SK-N-SH (cell line): Measurements from ENCODE around the gene ATP6AP1. TPM values are rescaled to one million over a fixed set of nuclear protein-coding genes. Genes with fewer than 3 reads are reported as not detected.

Experiments used
- CTCF ChIA-PET: fragments of 300-600, 350-600 bp; formaldehyde crosslinking; extraction: SDS; loops from one replicate; lab custom pipeline; 2021; lab: Yijun Ruan, JAX
- POLR2A ChIA-PET: fragments of 350-600 bp; sonication (Branson Sonifier 250); formaldehyde crosslinking; extraction: SDS; loops from one replicate; lab custom pipeline; 2020; ENCODE audit warnings: antibody characterized with exemption, inconsistent platforms; lab: Yijun Ruan, JAX
- DNase-seq: peaks from one replicate; pipeline ENCODE4 v3.0.0; 2012
- H2AFZ ChIP-seq: fragments of 200-600 bp; sonication (generic); 2 replicates; pipeline ENCODE4 v1.8.1; 2016; ENCODE audit warnings: antibody characterized with exemption, mild to moderate bottlenecking, low read depth
- H3F3A ChIP-seq: fragments of 200-600 bp; sonication (generic); replicated peaks from 2 replicates; pipeline ENCODE3; 2016; ENCODE audit warnings: antibody characterized with exemption, mild to moderate bottlenecking; ENCODE audit not compliant: insufficient read depth
- H3K27ac ChIP-seq, 2 experiments: fragments of 200-500 bp in 1 of 2; fragments of 200-600 bp in 1 of 2; sonication (Bioruptor generic) in 1 of 2; sonication (generic), shearing (Covaris generic) in 1 of 2; 2 replicates each; pipeline versions ENCODE4 v1.5.1 to v1.6.1; 2014 to 2016; ENCODE audit warnings: low read depth in 2 of 2, inconsistent platforms in 1 of 2, low read length in 1 of 2, mild to moderate bottlenecking in 1 of 2, mixed read lengths in 1 of 2
- H3K27me3 ChIP-seq: fragments of 200-600 bp; sonication (generic), shearing (Covaris generic); 2 replicates; pipeline ENCODE4 v1.6.1; 2016; ENCODE audit warnings: mixed run types; ENCODE audit not compliant: insufficient read depth
- H3K36me3 ChIP-seq, 2 experiments: fragments of 200-500 bp in 1 of 2; fragments of 200-600 bp in 1 of 2; sonication (Bioruptor generic) in 1 of 2; sonication (generic) in 1 of 2; replicated peaks in 1 of 2; 2 replicates each; pipeline versions ENCODE3 to v1.5.1; 2014 to 2016; ENCODE audit warnings: low read length in 1 of 2, mild to moderate bottlenecking in 1 of 2; ENCODE audit not compliant: insufficient read depth in 2 of 2, control insufficient read depth in 1 of 2
- H3K4me1 ChIP-seq, 2 experiments: fragments of 200-500 bp in 1 of 2; fragments of 200-600 bp in 1 of 2; sonication (Bioruptor generic) in 1 of 2; sonication (generic), shearing (Covaris generic) in 1 of 2; 2 replicates each; pipeline versions ENCODE4 v1.5.1 to v1.6.1; 2014 to 2016; ENCODE audit warnings: low read depth in 1 of 2, low read length in 1 of 2, mixed run types in 1 of 2; ENCODE audit not compliant: insufficient read depth in 2 of 2, control insufficient read depth in 1 of 2
- H3K4me2 ChIP-seq: fragments of 200-600 bp; sonication (generic), shearing (Covaris generic); 2 replicates; pipeline ENCODE4 v1.6.1; 2017; ENCODE audit warnings: mixed run types
- H3K4me3 ChIP-seq, 2 experiments: fragments of 200-500 bp in 1 of 2; fragments of 200-600 bp in 1 of 2; sonication (Bioruptor generic) in 1 of 2; sonication (generic), shearing (Covaris generic) in 1 of 2; 2 replicates each; pipeline versions ENCODE4 v1.5.1 to v1.8.1; 2014 to 2016; ENCODE audit warnings: low read depth in 2 of 2, inconsistent platforms in 1 of 2, low read length in 1 of 2, mild to moderate bottlenecking in 1 of 2, mixed read lengths in 1 of 2, moderate library complexity in 1 of 2
- H3K79me2 ChIP-seq: fragments of 200-600 bp; sonication (generic); 2 replicates; pipeline ENCODE4 v1.8.1; 2017; ENCODE audit warnings: mild to moderate bottlenecking; ENCODE audit not compliant: insufficient read depth
- H3K9ac ChIP-seq: fragments of 200-600 bp; sonication (generic); 2 replicates; pipeline ENCODE4 v1.6.1; 2017; ENCODE audit warnings: mixed run types
- H3K9me2 ChIP-seq: fragments of 200-600 bp; sonication (generic); 2 replicates; pipeline ENCODE4 v1.6.1; 2017; ENCODE audit warnings: mixed run types
- H3K9me3 ChIP-seq: fragments of 200-600 bp; sonication (generic); 2 replicates; pipeline ENCODE4 v1.6.1; 2017; ENCODE audit warnings: mixed run types, mild to moderate bottlenecking, moderate library complexity
- H4K20me1 ChIP-seq: fragments of 200-600 bp; sonication (generic); 2 replicates; pipeline ENCODE4 v1.6.1; 2017; ENCODE audit warnings: mild to moderate bottlenecking, mixed run types; ENCODE audit not compliant: insufficient read depth
- CHD2 ChIP-seq: fragments of 150-350 bp; IDR thresholded peaks from 2 replicates; pipeline ENCODE4 v1.6.1; 2018; ENCODE audit warnings: low read length; ENCODE audit not compliant: partially characterized antibody
- CTCF ChIP-seq: fragments of 200-600 bp; sonication (generic); IDR thresholded peaks from 2 replicates; pipeline ENCODE4 v1.6.1; 2017; ENCODE audit warnings: antibody characterized with exemption, mild to moderate bottlenecking, moderate library complexity
- ELF1 ChIP-seq: IDR thresholded peaks from 2 replicates; pipeline ENCODE4 v1.4.0; 2012
- EP300 ChIP-seq, 2 experiments: IDR thresholded peaks; 2 replicates each; pipeline versions ENCODE4 v1.4.0 to v1.6.1; 2012; ENCODE audit warnings: borderline replicate concordance in 1 of 2, low read depth in 1 of 2, low read length in 1 of 2
- EZH2phosphoT487 ChIP-seq: fragments of 200-600 bp; sonication (generic); IDR thresholded peaks from 2 replicates; pipeline ENCODE4 v1.6.1; 2017; ENCODE audit warnings: low read depth, mixed run types, mild to moderate bottlenecking, antibody characterized with exemption, moderate library complexity, borderline replicate concordance
- MAX ChIP-seq: IDR thresholded peaks from 2 replicates; pipeline ENCODE4 v1.4.0; 2012; ENCODE audit warnings: low read depth
- MXI1 ChIP-seq: IDR thresholded peaks from 2 replicates; pipeline ENCODE4 v1.6.1; 2012; ENCODE audit warnings: mild to moderate bottlenecking, low read depth, low read length, improper control_type of control experiment
- NRF1 ChIP-seq: IDR thresholded peaks from 2 replicates; pipeline ENCODE4 v1.6.1; 2012; ENCODE audit warnings: low read depth, mild to moderate bottlenecking, low read length
- PBX3 ChIP-seq: IDR thresholded peaks from 2 replicates; pipeline ENCODE4; 2012
- RAD21 ChIP-seq: IDR thresholded peaks from 2 replicates; pipeline ENCODE4 v1.6.1; 2012; ENCODE audit warnings: mild to moderate bottlenecking, low read length
- RFX5 ChIP-seq: IDR thresholded peaks from 2 replicates; pipeline ENCODE4 v1.6.1; 2012; ENCODE audit warnings: mild to moderate bottlenecking, improper control_type of control experiment, low read length
- SIN3A ChIP-seq: IDR thresholded peaks from 2 replicates; pipeline ENCODE4 v1.6.1; 2012; ENCODE audit warnings: low read depth, mild to moderate bottlenecking, low read length, moderate library complexity, borderline replicate concordance
- SMC3 ChIP-seq: IDR thresholded peaks from 2 replicates; pipeline ENCODE4 v1.6.1; 2012; ENCODE audit warnings: low read depth, low read length, improper control_type of control experiment
- TAF1 ChIP-seq: IDR thresholded peaks from 2 replicates; pipeline ENCODE4 v1.6.1; 2012; ENCODE audit warnings: low read depth, mild to moderate bottlenecking, low read length, moderate library complexity, borderline replicate concordance
- TCF12 ChIP-seq: IDR thresholded peaks from 2 replicates; pipeline ENCODE4 v1.4.0; 2012
- TEAD4 ChIP-seq: IDR thresholded peaks from 2 replicates; pipeline ENCODE4 v1.4.0; 2012; ENCODE audit warnings: mild to moderate bottlenecking, borderline replicate concordance; ENCODE audit not compliant: insufficient read depth
- USF2 ChIP-seq: fragments of 150-350 bp; IDR thresholded peaks from 2 replicates; pipeline ENCODE4 v1.6.1; 2017; ENCODE audit warnings: antibody characterized with exemption, low read length, low read depth, borderline replicate concordance
- YY1 ChIP-seq: IDR thresholded peaks from 2 replicates; pipeline ENCODE4 v1.4.0; 2012; ENCODE audit warnings: low read depth, mild to moderate bottlenecking
- ZBTB33 ChIP-seq: IDR thresholded peaks from 2 replicates; pipeline ENCODE4 v1.4.0; 2012; ENCODE audit warnings: low read depth, borderline replicate concordance
- WGBS: methylation state at CpG from one replicate; pipeline ENCODE4 v1.1.6; 2017; ENCODE audit warnings: low lambda C conversion rate; 5-methylcytosine and 5-hydroxymethylcytosine counted together
- polyA plus RNA-seq, 3 experiments: library from polyadenylated mRNA; depleted of rRNA; stranded (reverse); fragments of >200 nt; gene quantifications; 2 replicates each; pipeline ENCODE4 v1.2.3, GENCODE V29; 2012

ATP6AP1 gene
- polyA plus RNA-seq, 1 of the 3 experiments (the other 2 are of a cell fraction): 102 TPM

- H3K9me3 ChIP-seq: no peaks in the 10 kb centered on the region
- TF ChIP-seq MXI1 (no peak), TCF12 (no peak), EP300 (IDR thresholded peaks at IDR 0.05; ENCODE audit: borderline replicate concordance in 1 of 2, low read depth in 1 of 2, low read length in 1 of 2) (no peak), USF2 (no peak), RFX5 (no peak), TAF1 (no peak), CTCF (no peak), YY1 (no peak), NRF1 (no peak), ELF1 (no peak)
- TF ChIP-seq, all 33 proteins: peak for 0
- Histone ChIP-seq H3K36me3 (peaks cover 0 to 25% of the 10 kb centered on the region in 2 experiments), H3K9me2 (no peaks in the 10 kb centered on the region), H4K20me1 (peaks cover 27% of the 10 kb centered on the region; the same call in 1 of the 2 replicates), H3K27me3 (no peaks in the 10 kb centered on the region; the same call in 1 of the 2 replicates), H3F3A (peaks cover 1% of the 10 kb centered on the region), H3K4me1 (peaks cover 0 to 16% of the 10 kb centered on the region in 2 experiments; a peak in 1 of 4 replicates), H3K4me2 (peak overlapping the region; percentile 62), H3K79me2 (peaks cover 36% of the 10 kb centered on the region), H2AFZ (no peak overlapping the region), H3K9ac (peak overlapping the region; percentile 65; the same call in 1 of the 2 replicates), H3K4me3 (peak overlapping the region; percentile 64 to 69), H3K27ac (peak overlapping the region in 1 of 2 experiments; percentile 43; a peak in 2 of 4 replicates)
- 33% methylated on average over 25 of the region's 28 CpGs for WGBS
- ChIA-PET CTCF (interaction anchor here (1.7 kb wide), 1 partner anchor 40 kb away, joined by 7 read pairs; the partner anchor contains the start of gene RPL10), POLR2A (interaction anchor here (1.3 kb wide), 1 partner anchor 19 kb away, joined by 3 read pairs; no protein-coding TSS in a partner anchor)
- DNase-seq: no peak
Observed at GRCh38 chrX:154437971-154438893, 9.8 kb downstream of the ATP6AP1 start.

GRCh38 chrX:154439841-154440240, 11.4 kb downstream of the ATP6AP1 start:
- ChIA-PET POLR2A (no interaction called here), CTCF (no interaction called here)
- H3K9me2 ChIP-seq: no peaks in the 10 kb centered on the region
- no peak overlapping the region for H3K9ac ChIP-seq
- no peak for DNase-seq
- no peak overlapping the region for H2AFZ ChIP-seq
- peaks cover 0 to 22% of the 10 kb centered on the region in 2 experiments for H3K36me3 ChIP-seq
- WGBS: 80% methylated on average over 18 of the region's 18 CpGs
- peaks cover 4% of the 10 kb centered on the region for H3F3A ChIP-seq
- no peak overlapping the region for H3K4me3 ChIP-seq
- peaks cover 27% of the 10 kb centered on the region; the same call in 1 of the 2 replicates for H4K20me1 ChIP-seq
- no peaks in the 10 kb centered on the region; the same call in 1 of the 2 replicates for H3K27me3 ChIP-seq
- H3K27ac ChIP-seq: no peak overlapping the region
- no peak overlapping the region for H3K4me2 ChIP-seq
- no peaks in the 10 kb centered on the region for H3K9me3 ChIP-seq
- H3K79me2 ChIP-seq: peaks cover 42% of the 10 kb centered on the region
- peaks cover 0 to 22% of the 10 kb centered on the region in 2 experiments; a peak in 1 of 4 replicates for H3K4me1 ChIP-seq
- no peak for TF ChIP-seq PBX3
- no peak for TF ChIP-seq ELF1
- TF ChIP-seq RAD21: no peak
- TF ChIP-seq TAF1: no peak
- no peak for TF ChIP-seq NRF1
- no peak for TF ChIP-seq TCF12
- TF ChIP-seq CHD2: no peak
- no peak for TF ChIP-seq SIN3A
- TF ChIP-seq SMC3: no peak
- TF ChIP-seq EZH2phosphoT487: no peak
- no peak for TF ChIP-seq MXI1
- TF ChIP-seq TEAD4: no peak
- TF ChIP-seq MAX: no peak
- no peak for TF ChIP-seq ZBTB33
